Stimulated activated CD4-positive, alpha-beta T cell treated with anti-CD3 and anti-CD28 coated beads, Interleukin-4, amount 100 ng/mL, for 4 hours (primary cell): ENCODE measurements around the gene SLC15A5.

Source experiments
- DNase-seq, 2 experiments: peaks; one replicate each; pipeline ENCODE4 v3.0.0-alpha.2; 2020

The SLC15A5 gene

DNA sequence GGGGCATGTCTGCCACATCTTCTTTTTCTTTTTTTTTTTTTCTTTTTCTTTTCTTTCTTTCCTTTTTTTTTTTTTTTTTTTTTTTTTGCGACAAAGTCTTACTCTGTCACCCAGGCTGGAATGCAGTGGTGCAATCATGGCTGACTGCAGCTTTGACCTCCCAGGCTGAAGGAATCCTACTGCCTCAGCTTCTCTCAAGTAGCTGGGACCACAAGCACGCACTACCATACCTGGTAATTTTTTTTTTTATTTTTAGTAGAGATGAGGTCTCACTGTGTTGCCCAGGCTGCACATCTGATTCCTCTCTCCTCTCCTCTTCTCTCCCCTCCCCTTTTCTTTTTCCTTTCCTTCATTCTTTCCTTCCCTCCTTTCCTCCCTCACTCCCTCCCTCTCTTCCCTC, 18.5 kb downstream of the SLC15A5 start:
- no peak for DNase-seq

GRCh38 chr12:16246264-16246663, 31.2 kb downstream of the SLC15A5 start:
- DNase-seq = no peak

DNA sequence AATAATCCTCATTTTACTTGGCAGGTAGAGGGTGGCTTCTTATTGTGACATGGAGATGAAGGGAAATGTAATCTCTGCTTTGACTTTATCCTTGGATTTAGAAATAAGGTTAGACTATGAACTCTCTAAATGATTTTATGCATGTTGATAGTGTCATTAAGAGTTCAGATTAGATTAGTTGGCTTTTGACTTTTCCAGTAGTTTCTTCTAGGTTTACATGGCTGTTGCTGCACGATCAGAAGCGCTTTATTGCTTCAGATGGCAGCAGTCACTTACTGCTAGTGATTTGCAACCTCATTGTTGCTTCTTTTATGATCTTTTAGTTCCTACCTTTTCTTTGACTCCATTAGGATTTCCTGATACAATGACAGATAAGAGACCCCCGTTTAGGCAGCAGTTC, 32.3 kb downstream of the SLC15A5 start:
- no peak for DNase-seq

GRCh38 chr12:16243487-16244412, 33.7 kb downstream of the SLC15A5 start:
- DNase-seq = no peak

DNA sequence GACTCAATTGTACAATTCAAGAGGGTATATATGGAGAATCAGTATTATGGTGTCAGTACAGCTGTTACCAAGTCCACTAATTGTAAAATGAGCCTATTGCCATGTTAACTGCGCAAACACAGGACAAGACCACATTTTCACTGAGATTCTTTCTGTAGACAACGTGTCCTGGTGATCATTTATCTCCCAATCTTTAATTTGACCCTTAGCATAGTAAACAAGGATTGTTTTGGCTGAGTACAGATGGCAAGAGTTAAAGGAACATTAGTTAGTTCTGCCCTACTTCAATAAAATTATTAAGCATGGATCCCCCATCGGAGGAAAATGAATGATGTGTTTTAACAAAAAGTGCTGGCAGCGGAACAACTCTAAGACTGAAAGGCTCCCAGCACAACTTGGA, 36.1 kb downstream of the SLC15A5 start:
- DNase-seq = no peak

DNA sequence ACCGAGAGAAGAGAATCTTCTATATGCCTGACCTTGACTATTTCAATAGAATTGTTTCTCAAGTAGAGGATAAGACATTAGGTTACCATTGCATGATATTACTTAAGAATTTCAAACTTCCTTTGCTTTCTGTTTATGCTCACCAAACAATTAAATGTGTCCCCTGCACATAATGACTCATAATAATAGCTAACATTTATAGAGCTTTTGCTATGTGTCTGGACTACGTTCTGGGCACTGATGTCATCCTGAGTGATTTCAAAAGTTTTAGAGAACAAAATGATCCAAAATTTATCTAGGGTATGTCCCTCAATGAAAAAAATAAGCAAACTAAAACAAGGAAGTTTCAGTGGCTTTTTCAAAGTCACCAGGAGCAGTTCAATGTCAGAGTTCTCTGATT, 38.8 kb downstream of the SLC15A5 start:
- DNase-seq = no peak

DNA sequence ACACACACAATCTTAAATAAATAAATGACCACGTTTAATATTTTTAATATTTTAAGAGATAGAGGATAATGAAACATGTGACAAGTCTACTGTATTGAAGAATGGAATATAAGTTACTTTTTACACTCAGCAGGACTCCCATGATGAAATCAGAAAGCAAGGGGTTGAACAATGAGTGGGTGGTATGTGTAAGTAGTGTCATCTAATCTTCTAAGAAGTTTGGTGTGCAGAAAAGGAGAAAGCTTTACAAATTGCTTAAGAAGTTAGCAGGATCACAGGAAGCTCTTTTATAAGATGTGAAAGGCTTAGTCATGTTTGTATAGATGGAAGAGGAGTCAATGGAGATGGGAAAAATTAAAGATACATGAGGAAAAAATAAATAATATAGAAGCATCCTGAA, 47.8 kb downstream of the SLC15A5 start:
- no peak for DNase-seq

GRCh38 chr12:16228067-16228466, 49.4 kb downstream of the SLC15A5 start:
- DNase-seq = no peak

DNA sequence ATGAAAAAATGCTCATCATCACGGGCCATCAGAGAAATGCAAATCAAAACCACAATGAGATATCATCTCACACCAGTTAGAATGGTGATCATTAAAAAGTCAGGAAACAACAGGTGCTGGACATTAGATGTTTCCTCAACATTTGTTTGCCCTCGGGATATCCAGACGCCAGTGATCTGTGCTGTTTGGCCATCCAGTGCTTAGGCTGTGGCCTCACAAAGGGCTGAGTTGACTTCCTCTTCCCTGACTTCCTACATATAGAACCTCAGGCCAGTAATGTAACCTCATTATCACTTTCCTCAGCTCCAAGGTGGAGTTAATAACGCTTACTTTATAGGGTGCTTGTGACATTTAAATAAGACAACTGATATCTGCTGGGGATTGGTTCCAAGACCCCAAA, 51.8 kb downstream of the SLC15A5 start:
- DNase-seq = no peak

DNA sequence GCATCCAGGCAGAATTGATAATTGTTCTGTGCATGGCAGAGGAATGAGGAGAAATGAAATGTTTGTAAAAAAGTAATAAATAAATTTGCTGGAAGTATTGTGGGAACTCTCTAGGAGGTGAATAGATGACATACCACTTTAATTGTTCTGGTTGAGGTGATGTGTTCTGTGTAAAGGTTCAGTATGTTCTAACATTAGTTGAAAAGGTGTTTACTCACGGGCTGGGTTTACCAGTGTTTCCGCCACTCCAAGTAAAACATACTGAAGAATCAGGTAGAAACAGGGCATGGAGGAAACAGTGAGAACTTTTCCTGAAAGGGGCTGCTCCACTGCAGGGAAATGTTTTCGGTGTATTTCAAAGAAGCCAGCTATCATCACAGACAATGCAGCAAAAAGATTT, 53.3 kb downstream of the SLC15A5 start:
- no peak for DNase-seq

GRCh38 chr12:16221776-16222175, 55.7 kb downstream of the SLC15A5 start:
- DNase-seq = no peak

GRCh38 chr12:16220120-16220519, 57.4 kb downstream of the SLC15A5 start:
- no peak for DNase-seq

DNA sequence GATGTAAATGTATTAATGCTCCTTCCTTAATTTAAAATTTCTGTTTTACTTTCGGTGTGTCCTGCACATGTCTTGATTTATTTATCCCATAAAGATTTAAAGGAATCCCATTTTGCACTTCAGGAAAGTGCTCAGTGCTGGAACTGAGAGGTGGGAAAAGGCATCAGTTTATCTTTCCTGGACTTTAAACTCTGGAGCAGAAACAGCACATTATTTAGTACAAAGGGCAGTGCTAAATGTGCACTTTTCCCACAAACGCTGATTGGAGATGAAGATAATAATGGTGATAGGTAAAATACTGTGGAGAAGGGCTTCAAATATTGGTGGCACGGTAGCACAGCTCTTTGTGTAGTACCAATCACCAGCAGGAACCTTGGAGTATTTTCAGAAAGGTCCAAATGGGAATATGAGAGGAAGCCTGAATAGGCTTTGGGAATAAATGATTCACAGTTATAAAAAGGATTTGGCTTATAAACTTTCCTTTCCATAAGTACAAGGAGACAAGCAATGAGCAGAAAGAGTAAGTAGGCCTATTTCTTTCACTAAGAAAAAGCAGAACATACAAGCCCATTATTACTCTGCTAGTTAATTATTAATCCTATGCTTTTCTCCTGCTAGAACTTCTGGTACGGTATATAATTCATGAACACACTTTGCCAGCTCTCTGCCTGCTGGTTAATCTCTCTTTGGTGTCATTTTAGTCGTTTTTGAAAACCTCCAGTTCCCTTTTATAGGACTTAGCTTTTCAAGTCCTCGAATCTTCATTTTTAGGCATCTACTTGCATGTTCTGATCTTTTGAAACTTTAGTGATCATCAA, 58.3 kb downstream of the SLC15A5 start:
- DNase-seq = no peak

GRCh38 chr12:16218234-16218633, 59.3 kb downstream of the SLC15A5 start:
- no peak for DNase-seq

- DNase-seq = no peak
Observed at GRCh38 chr12:16211731-16212130, 65.8 kb downstream of the SLC15A5 start.

GRCh38 chr12:16198884-16199283, 78.6 kb downstream of the SLC15A5 start:
- no peak for DNase-seq

DNA sequence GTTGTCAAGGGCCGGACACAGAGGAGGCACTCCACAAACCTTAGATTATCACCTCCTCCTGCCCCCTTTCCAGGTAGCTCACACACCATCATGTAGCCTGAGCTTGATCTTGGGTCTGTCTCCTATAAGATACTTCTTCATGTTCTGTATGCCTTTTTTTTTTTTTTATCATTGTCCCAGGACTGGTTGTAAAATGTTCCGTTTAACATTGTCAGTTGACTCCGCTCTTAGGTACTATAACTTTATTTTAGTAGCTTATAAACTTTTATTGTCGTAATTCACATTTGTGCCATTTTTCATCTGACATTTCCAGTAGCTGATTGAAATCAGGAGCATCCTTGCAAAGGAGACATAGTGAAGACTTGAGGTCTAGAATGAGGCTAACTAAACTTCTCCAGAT, 79.9 kb downstream of the SLC15A5 start:
- no peak for DNase-seq

GRCh38 chr12:16189849-16190248, 87.6 kb downstream of the SLC15A5 start:
- DNase-seq = no peak

- DNase-seq = no peak
Observed at GRCh38 chr12:16187660-16188059, 89.8 kb downstream of the SLC15A5 start.

DNA sequence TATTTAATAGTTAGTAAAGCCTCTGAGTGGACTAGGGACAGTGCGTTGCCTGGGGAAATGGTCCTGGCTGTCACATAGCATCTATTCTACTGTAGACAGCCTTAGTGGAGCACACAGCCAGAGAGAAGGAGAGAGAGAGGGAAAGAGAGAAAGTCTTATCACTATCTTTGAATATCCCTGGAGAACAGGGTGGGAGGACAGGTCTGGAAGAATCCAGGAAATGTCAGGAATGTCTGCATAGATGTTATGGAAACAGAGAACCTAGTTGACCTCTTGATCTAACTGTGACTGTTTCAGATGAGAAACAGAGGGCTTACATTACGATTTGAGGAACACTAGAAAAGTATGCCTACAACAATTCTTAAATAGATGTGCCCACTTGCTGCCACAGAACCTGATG, 92.8 kb downstream of the SLC15A5 start:
- DNase-seq = no peak

GRCh38 chr12:16183541-16183940, 93.9 kb downstream of the SLC15A5 start:
- DNase-seq = no peak

DNA sequence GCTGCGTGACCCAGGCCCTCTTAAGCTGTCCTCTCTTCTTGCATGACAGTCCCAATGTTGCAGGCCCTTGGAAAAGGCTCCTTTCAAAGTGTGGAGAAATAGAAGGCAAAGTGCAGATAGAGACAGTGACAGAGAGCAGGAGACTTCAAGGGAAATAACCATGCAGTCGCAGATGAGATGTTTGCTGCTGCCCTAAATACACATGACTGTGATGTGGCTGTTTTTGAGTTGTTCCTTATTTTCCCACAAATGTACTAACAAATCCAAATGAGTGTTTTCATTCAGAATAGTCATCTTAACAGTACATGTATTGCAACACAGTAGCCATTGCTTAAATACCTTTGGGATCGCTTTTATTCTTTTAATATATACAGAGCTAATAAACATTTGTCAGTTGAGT, 101.6 kb downstream of the SLC15A5 start:
- no peak for DNase-seq

DNA sequence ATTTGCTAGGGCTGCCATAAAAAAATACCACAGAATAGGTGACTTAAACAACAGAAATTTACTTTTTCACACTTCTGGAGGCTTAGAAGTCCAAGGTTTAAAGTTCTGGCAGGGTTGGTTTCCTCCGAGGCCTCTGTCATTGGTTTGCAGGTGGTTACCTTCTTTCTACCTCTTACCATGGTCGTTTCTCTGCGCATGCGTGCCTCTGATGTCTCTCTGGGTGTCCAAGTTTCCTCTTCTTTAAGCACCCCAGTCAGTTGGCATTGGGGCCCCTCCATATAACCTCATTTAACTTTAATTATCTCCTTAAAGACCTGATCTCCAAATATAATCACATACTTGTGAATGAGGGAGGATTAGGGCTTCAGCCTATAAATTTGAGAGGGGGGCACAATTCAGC, 103.2 kb downstream of the SLC15A5 start:
- DNase-seq = no peak

DNA sequence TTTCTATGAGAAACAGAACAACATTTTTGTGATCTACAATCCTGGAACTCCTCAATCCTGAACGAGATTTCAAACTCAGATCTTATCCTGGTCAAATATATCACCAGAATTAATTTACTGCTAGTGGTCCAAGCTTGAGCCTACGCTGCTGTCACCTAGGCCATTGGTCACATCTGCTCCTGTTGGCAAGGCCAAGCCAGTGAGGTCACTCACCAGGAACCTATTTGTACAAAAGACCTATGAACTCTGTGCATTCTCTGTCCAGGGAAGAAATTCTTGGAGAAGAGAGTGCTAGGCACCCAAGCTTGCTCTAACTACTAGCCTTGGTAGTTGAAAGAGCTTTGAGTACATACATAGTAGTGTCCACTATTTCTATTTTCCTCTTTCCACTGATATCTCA, 106.1 kb downstream of the SLC15A5 start:
- no peak for DNase-seq
